NB4 (cell line): ENCODE results near the gene PARP2.

Experiments
- POLR2A ChIP-seq: IDR thresholded peaks from 2 replicates; pipeline ENCODE4 v1.6.1; 2011; ENCODE audit warnings: mild to moderate bottlenecking; ENCODE audit not compliant: insufficient read length; ENCODE audit errors: extremely low read depth
- TF ChIP-seq, protein P1 (sequence below): IDR thresholded peaks from one replicate; pipeline ENCODE4 v1.5.1; 2012; ENCODE audit warnings: low read depth, low read length

- no peak for TF ChIP-seq POLR2A
- TF ChIP-seq, protein P1, sequence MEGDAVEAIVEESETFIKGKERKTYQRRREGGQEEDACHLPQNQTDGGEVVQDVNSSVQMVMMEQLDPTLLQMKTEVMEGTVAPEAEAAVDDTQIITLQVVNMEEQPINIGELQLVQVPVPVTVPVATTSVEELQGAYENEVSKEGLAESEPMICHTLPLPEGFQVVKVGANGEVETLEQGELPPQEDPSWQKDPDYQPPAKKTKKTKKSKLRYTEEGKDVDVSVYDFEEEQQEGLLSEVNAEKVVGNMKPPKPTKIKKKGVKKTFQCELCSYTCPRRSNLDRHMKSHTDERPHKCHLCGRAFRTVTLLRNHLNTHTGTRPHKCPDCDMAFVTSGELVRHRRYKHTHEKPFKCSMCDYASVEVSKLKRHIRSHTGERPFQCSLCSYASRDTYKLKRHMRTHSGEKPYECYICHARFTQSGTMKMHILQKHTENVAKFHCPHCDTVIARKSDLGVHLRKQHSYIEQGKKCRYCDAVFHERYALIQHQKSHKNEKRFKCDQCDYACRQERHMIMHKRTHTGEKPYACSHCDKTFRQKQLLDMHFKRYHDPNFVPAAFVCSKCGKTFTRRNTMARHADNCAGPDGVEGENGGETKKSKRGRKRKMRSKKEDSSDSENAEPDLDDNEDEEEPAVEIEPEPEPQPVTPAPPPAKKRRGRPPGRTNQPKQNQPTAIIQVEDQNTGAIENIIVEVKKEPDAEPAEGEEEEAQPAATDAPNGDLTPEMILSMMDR = no peak
Measured at GRCh38 chr14:20400965-20401593, 57.6 kb downstream of the PARP2 start.
